Lung (tissue), 12 donors: ENCODE measurements around the gene ZDHHC1. TPM values are rescaled to one million over a fixed set of nuclear protein-coding genes. Genes with fewer than 3 reads are reported as not detected.

ENCODE experiments used
- ATAC-seq: fragments of 200-7000 bp; cut with Tn5 transposase; one replicate; pipeline ENCODE4 v1.9.1; 2020; ENCODE audit warnings: moderate number of reproducible peaks; ENCODE audit not compliant: insufficient read depth, low FRiP score
- DNase-seq, 3 donors: peaks; one replicate each; pipeline ENCODE4 v3.0.0-alpha.2; 2013 to 2017
- H3K27ac ChIP-seq, 2 donors: one replicate each; pipeline ENCODE4 v1.5.1; 2013; ENCODE audit warnings: mild to moderate bottlenecking in 2 of 2, moderate library complexity in 2 of 2, control low read depth in 1 of 2, inconsistent platforms in 1 of 2, low read depth in 1 of 2, low read length in 1 of 2
- H3K27me3 ChIP-seq, 3 donors: one replicate each; pipeline ENCODE4 v1.5.1; 2013; ENCODE audit warnings: low read length in 2 of 3; ENCODE audit not compliant: control insufficient read depth in 3 of 3, insufficient read depth in 3 of 3
- H3K36me3 ChIP-seq, 4 donors: one replicate each; pipeline ENCODE4 v1.5.1; 2013; ENCODE audit warnings: low read length in 4 of 4, mild to moderate bottlenecking in 1 of 4, moderate library complexity in 1 of 4; ENCODE audit not compliant: control insufficient read depth in 4 of 4, insufficient read depth in 4 of 4
- H3K4me1 ChIP-seq, 5 donors: one replicate each; pipeline ENCODE4 v1.5.1; 2013; ENCODE audit warnings: low read length in 5 of 5, mild to moderate bottlenecking in 2 of 5, moderate library complexity in 1 of 5; ENCODE audit not compliant: control insufficient read depth in 5 of 5, insufficient read depth in 5 of 5
- H3K4me3 ChIP-seq: one replicate; pipeline ENCODE4 v1.5.1; 2013; ENCODE audit warnings: mild to moderate bottlenecking, control low read depth, moderate library complexity
- H3K9ac ChIP-seq, 2 donors: one replicate each; pipeline ENCODE4 v1.5.1; 2013; ENCODE audit warnings: low read length in 2 of 2, control low read depth in 1 of 2; ENCODE audit not compliant: insufficient read depth in 1 of 2
- H3K9me3 ChIP-seq, 4 donors: one replicate each; pipeline ENCODE4 v1.5.1; 2013; ENCODE audit warnings: low read length in 3 of 4, mild to moderate bottlenecking in 1 of 4, moderate library complexity in 1 of 4; ENCODE audit not compliant: control insufficient read depth in 4 of 4, insufficient read depth in 3 of 4
- WGBS, 2 donors: extraction: QIAGEN DNeasy Blood & Tissue Kit; methylation state at CpG; one replicate each; pipeline ENCODE4 v1.1.7; 2013; 5-methylcytosine and 5-hydroxymethylcytosine counted together
- polyA plus RNA-seq, 2 donors: library from polyadenylated mRNA; stranded (reverse); fragments of 200-250 nt; gene quantifications; one replicate each; pipeline ENCODE4 v1.2.1, GENCODE V29; 2013
- total RNA-seq, 2 donors: library from RNA; depleted of rRNA in 1 of 2; stranded (reverse); fragments of >200 nt in 1 of 2; gene quantifications; one replicate each; pipeline ENCODE4 v1.2.1, GENCODE V29; 2014 to 2021
- TF ChIP-seq, protein P1 (sequence below): IDR thresholded peaks from 2 replicates; pipeline ENCODE4 v1.5.1; 2012; ENCODE audit warnings: mild to moderate bottlenecking; ENCODE audit errors: control extremely low read depth, extremely low read depth
- donor health status: control.
- donor health status: control.
- donor health status: Bipolar disorder and iron deficiency.
- donor health status: healthy.
- donor health status: DM: yes; HTN: yes; CAD: no.

Gene ZDHHC1
- total and polyA plus RNA-seq, 4 donors, result 10.9 to 31.8 (median 21.2) TPM

DNA sequence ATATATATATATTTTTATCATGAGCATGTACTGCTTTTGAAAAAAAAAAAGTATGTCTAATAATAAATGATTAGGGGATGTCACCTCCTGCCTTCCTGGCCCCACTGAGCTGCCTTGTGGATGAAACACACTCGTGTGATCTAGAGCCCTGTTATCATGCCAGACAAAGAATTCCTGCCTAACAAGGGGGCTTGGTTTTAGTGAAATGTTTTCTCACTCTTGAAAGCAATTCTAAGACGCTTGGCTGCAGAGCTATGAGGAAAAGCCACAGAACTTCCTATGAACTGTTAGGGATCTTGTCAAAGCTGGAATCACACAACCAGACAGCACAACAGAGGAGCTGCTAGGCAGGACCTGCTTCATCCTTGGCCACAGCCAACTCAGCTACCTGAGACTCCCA, 4.0 kb downstream of the ZDHHC1 start:
- H3K4me3 ChIP-seq, result no peak overlapping the region
- no peaks in the 10 kb centered on the region for H3K27me3 ChIP-seq
- peaks cover 0 to 10% (median 2%) of the 10 kb centered on the region in 5 donors for H3K4me1 ChIP-seq
- 29 to 55% methylated on average over 2 of the region's 2 CpGs for WGBS, 2 donors
- H3K9ac ChIP-seq, result no peak overlapping the region
- DNase-seq (no peak), ATAC-seq (no peak)
- peaks cover 0 to 5% (median 0%) of the 10 kb centered on the region in 4 donors for H3K36me3 ChIP-seq
- H3K9me3 ChIP-seq, result no peaks in the 10 kb centered on the region
- H3K27ac ChIP-seq, result no peak overlapping the region
- TF ChIP-seq, protein P1, sequence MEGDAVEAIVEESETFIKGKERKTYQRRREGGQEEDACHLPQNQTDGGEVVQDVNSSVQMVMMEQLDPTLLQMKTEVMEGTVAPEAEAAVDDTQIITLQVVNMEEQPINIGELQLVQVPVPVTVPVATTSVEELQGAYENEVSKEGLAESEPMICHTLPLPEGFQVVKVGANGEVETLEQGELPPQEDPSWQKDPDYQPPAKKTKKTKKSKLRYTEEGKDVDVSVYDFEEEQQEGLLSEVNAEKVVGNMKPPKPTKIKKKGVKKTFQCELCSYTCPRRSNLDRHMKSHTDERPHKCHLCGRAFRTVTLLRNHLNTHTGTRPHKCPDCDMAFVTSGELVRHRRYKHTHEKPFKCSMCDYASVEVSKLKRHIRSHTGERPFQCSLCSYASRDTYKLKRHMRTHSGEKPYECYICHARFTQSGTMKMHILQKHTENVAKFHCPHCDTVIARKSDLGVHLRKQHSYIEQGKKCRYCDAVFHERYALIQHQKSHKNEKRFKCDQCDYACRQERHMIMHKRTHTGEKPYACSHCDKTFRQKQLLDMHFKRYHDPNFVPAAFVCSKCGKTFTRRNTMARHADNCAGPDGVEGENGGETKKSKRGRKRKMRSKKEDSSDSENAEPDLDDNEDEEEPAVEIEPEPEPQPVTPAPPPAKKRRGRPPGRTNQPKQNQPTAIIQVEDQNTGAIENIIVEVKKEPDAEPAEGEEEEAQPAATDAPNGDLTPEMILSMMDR, result no peak

DNA sequence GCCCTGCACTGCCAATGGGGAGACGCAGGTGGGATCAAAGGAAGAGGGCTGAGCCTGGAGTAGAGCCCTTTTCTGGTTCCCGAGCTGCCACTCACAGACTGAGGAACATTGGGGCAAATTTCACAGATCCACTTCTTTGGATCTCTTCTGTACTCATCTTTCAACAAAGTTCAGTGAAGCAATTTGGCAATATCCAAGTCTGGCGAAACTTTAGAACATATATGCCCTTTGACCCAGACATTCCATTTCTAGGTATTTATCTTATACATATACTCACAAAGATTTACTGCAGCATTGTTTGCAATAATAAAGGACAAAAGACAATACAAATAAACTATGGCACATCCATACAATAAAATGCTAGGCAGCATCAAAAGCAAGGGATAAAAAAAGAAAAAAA, 4.9 kb downstream of the ZDHHC1 start:
- 86 to 92% methylated on average over 3 of the region's 3 CpGs for WGBS, 2 donors
- DNase-seq (no peak), ATAC-seq (no peak)
- Histone ChIP-seq H3K4me3 (no peak overlapping the region), H3K4me1 (peaks cover 0 to 11% (median 2%) of the 10 kb centered on the region in 5 donors), H3K9ac (no peak overlapping the region), H3K27ac (no peak overlapping the region), H3K36me3 (peaks cover 0 to 5% (median 0%) of the 10 kb centered on the region in 4 donors), H3K27me3 (no peaks in the 10 kb centered on the region), H3K9me3 (no peaks in the 10 kb centered on the region)
- TF ChIP-seq, protein P1, result no peak

DNA sequence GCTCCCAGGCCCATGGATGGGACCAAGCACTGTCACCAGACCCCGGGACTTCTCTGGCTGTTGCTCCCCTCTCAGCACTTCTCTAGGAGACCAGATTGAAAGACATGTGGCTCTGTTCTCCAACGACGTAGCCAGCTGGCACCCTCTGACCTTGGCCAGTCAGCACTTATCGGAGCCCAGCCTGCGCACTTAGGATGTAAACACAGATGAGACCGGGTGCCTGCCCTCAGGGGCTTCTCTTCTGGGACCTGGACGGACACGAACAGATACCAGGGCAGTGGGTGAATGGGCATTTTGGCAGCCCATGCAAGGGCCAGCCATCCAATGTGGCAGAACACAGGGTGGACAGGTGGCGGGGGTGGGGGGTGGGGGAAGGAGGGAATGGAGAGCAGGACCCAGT, 6.6 kb downstream of the ZDHHC1 start:
- no peaks in the 10 kb centered on the region for H3K27me3 ChIP-seq
- H3K4me1 ChIP-seq, result peaks cover 0 to 17% (median 7%) of the 10 kb centered on the region in 5 donors
- H3K9ac ChIP-seq, result no peak overlapping the region
- H3K36me3 ChIP-seq, result peaks cover 0 to 5% (median 0%) of the 10 kb centered on the region in 4 donors
- no peak overlapping the region for H3K4me3 ChIP-seq
- WGBS, 2 donors, result 91 to 94% methylated on average over 9 of the region's 9 CpGs
- TF ChIP-seq, protein P1, result no peak
- DNase-seq, result no peak
- H3K9me3 ChIP-seq, result no peaks in the 10 kb centered on the region
- no peak for ATAC-seq
- no peak overlapping the region for H3K27ac ChIP-seq

DNA sequence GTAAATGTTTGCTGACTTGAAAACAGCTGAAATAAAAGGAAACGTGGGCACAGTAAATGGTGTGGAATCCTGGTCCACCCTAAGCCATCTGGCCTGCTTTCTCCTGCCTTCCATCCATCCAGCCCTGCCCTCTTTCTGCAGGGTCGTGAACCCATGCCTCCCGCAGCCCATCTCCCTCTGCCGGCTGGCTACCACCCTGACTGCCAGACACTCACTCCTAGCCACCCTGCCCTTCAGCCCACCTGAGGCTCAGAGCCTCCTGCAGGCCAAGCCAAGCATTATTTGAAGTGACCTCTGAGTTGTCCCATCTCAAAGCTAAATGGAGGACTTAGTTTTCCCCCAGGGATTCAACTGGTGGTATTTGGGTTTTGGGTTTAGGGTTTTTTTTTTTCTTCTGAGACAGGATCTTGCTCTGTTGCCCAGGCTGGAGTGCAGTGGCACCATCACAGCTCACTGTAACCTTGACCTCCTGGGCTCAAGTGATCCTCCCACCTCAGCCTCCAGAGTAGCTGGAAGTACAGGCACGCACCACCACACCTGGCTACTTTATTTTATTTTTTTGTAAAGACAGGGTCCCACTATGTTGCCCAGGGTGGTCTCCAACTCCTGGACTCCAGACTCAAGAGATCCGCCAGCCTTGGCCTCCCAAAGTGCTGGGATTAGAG, 8.4 kb downstream of the ZDHHC1 start:
- WGBS, 2 donors, result 87 to 91% methylated on average over 6 of the region's 6 CpGs
- ATAC-seq (no peak), DNase-seq (no peak)

More for the DNA sequence above, 8.4 kb downstream of the ZDHHC1 start:
- TF ChIP-seq, protein P1, result no peak
- Histone ChIP-seq H3K36me3 (peaks cover 0 to 2% (median 0%) of the 10 kb centered on the region in 4 donors), H3K9me3 (no peaks in the 10 kb centered on the region), H3K4me3 (no peak overlapping the region), H3K27ac (no peak overlapping the region), H3K27me3 (no peaks in the 10 kb centered on the region), H3K4me1 (peaks cover 0 to 22% (median 14%) of the 10 kb centered on the region in 5 donors), H3K9ac (no peak overlapping the region)
